Fibroblast of lung (primary cell): Measurements from ENCODE around the gene CLMP. TPM values are rescaled to one million over a fixed set of nuclear protein-coding genes. Genes with fewer than 3 reads are reported as not detected.

Experiments used
- DNase-seq, 2 donors: peaks; one replicate each; pipeline versions ENCODE4 v3.0.0 to v3.0.0-alpha.2; 2010; ENCODE audit warnings: low read depth in 2 of 2
- H2AFZ ChIP-seq: 2 replicates; pipeline ENCODE4 v1.5.1; 2012; ENCODE audit warnings: low read length, control low read depth, inconsistent platforms
- H3K27ac ChIP-seq: 2 replicates; pipeline ENCODE4 v1.5.1; 2011; ENCODE audit warnings: low read length, control low read depth; ENCODE audit not compliant: insufficient read depth
- H3K27me3 ChIP-seq: 2 replicates; pipeline ENCODE4 v1.5.1; 2011; ENCODE audit warnings: mild to moderate bottlenecking, low read length; ENCODE audit not compliant: control insufficient read depth, insufficient read depth
- H3K36me3 ChIP-seq: 2 replicates; pipeline ENCODE4 v1.5.1; 2011; ENCODE audit warnings: low read length; ENCODE audit not compliant: control insufficient read depth, insufficient read depth
- H3K4me1 ChIP-seq: 2 replicates; pipeline ENCODE4 v1.5.1; 2011; ENCODE audit warnings: low read length; ENCODE audit not compliant: control insufficient read depth, insufficient read depth; ENCODE audit errors: extremely low read depth
- H3K4me2 ChIP-seq: 2 replicates; pipeline ENCODE4 v1.5.1; 2011; ENCODE audit warnings: low read length, control low read depth; ENCODE audit not compliant: insufficient read depth; ENCODE audit errors: extremely low read depth
- H3K4me3 ChIP-seq, 4 experiments: fragments of 200-600 bp in 1 of 4; sonication (generic) in 1 of 4; replicated peaks in 1 of 4; 2 replicates each; pipeline ENCODE4 v1.5.1; 2011 to 2016; ENCODE audit warnings: low read length in 4 of 4, low read depth in 3 of 4, mild to moderate bottlenecking in 3 of 4, control low read depth in 2 of 4, inconsistent platforms in 1 of 4, mixed read lengths in 1 of 4; ENCODE audit not compliant: insufficient read depth in 1 of 4; ENCODE audit errors: control extremely low read depth in 1 of 4
- H3K79me2 ChIP-seq: 2 replicates; pipeline ENCODE4 v1.5.1; 2012; ENCODE audit warnings: mild to moderate bottlenecking, low read length, inconsistent platforms; ENCODE audit not compliant: control insufficient read depth, insufficient read depth
- H3K9ac ChIP-seq: 2 replicates; pipeline ENCODE4 v1.5.1; 2011; ENCODE audit warnings: mild to moderate bottlenecking, low read length, control low read depth; ENCODE audit not compliant: insufficient read depth
- H3K9me3 ChIP-seq: 2 replicates; pipeline ENCODE4 v1.5.1; 2012; ENCODE audit warnings: low read depth, low read length; ENCODE audit not compliant: control insufficient read depth, insufficient read depth
- H4K20me1 ChIP-seq: 2 replicates; pipeline ENCODE4 v1.5.1; 2011; ENCODE audit warnings: low read length; ENCODE audit not compliant: control insufficient read depth, insufficient read depth; ENCODE audit errors: extremely low read depth
- EZH2 ChIP-seq: IDR thresholded peaks from 2 replicates; pipeline ENCODE4 v1.5.1; 2012; ENCODE audit warnings: low read length, control low read depth, mild to moderate bottlenecking; ENCODE audit errors: missing control alignments
- polyA plus RNA-seq, 2 donors: library from polyadenylated mRNA; depleted of rRNA in 1 of 2; stranded (reverse) in 1 of 2; unstranded in 1 of 2; fragments of >200 nt; gene quantifications; 2 replicates each; pipeline ENCODE4 v1.2.1, GENCODE V29; 2011 to 2012; ENCODE audit warnings: missing spikeins in 1 of 2
- total RNA-seq: library from RNA; depleted of rRNA; stranded (reverse); fragments of >200 nt; gene quantifications from 2 replicates; pipeline ENCODE4 v1.2.1, GENCODE V29; 2014
- TF ChIP-seq, protein P1 (sequence below), 2 donors: IDR thresholded peaks in 1 of 2; conservative IDR thresholded peaks in 1 of 2; 1 replicate in 1 of 2; 2 replicates in 1 of 2; pipeline ENCODE4 v1.5.1; 2011 to 2012; ENCODE audit warnings: low read length in 2 of 2, control low read depth in 1 of 2, inconsistent platforms in 1 of 2, low read depth in 1 of 2, mild to moderate bottlenecking in 1 of 2

The CLMP gene
- total and polyA plus RNA-seq, 2 donors (not counting 1 experiment from before 2014, with no cell fraction given): 107 to 243 TPM

DNA sequence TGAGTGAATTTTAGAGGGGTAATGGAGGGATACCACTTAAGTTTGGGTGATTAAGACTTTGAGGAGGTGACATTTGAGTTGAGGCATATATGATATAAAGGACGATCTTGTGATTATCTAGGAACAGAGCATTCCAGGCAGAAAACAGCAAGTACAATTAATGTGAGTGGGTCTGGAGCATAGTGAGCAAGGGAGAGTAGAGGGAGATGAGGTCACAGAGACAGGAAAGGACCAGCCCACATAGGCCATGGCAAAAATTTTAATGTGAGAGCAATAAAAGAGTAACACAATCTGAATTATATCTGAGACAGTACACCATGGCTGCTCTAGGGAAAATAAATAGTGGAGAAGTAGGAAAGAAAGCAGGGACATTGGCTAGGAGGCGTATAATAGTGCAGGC, 118.6 kb downstream of the CLMP start:
- no peak for TF ChIP-seq EZH2
- TF ChIP-seq, protein P1, sequence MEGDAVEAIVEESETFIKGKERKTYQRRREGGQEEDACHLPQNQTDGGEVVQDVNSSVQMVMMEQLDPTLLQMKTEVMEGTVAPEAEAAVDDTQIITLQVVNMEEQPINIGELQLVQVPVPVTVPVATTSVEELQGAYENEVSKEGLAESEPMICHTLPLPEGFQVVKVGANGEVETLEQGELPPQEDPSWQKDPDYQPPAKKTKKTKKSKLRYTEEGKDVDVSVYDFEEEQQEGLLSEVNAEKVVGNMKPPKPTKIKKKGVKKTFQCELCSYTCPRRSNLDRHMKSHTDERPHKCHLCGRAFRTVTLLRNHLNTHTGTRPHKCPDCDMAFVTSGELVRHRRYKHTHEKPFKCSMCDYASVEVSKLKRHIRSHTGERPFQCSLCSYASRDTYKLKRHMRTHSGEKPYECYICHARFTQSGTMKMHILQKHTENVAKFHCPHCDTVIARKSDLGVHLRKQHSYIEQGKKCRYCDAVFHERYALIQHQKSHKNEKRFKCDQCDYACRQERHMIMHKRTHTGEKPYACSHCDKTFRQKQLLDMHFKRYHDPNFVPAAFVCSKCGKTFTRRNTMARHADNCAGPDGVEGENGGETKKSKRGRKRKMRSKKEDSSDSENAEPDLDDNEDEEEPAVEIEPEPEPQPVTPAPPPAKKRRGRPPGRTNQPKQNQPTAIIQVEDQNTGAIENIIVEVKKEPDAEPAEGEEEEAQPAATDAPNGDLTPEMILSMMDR (conservative IDR thresholded peaks at IDR 0.05 in 1 of 2, IDR thresholded peaks at IDR 0.05 in 1 of 2; ENCODE audit: low read depth in 1 of 2, low read length in 2 of 2): no peak
- no peak overlapping the region for H3K9ac ChIP-seq
- H3K79me2 ChIP-seq: no peaks in the 10 kb centered on the region

DNA sequence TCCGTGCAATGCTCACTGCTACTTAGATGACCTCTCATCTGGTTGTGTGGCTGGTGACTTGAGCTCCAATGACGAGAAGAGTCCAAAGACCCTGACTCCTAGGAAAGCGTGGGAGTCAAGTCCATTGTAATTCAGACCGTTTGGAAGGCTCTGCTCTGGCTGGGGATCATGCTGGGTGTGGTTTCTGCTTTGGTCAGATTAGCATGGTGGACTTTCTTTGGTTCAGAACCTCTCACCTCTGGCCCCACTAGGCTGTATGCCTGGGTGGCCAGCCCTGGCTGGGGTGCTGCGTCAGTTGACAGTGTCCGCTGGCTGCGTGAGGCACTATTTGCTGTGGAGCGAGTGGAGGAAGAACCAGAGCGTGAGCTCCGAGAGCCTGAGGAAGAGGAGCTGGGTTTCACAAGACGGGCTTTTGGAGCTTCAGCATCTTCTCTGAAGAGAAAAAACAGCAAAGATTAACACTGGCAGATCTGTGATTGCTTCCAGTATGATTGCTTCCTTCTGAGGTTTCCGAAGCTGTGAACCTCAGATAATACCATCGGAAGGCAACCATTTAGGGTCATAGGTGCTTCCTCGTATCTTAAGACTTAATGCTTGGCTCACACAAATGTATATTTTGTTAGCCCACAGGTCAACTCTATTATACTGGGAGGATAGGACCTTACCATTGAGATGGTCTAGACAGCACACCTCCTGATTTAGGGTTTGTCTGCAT, 121.5 kb downstream of the CLMP start:
- H3K36me3 ChIP-seq: peaks cover 16% of the 10 kb centered on the region

More for the DNA sequence above, 118.6 kb downstream of the CLMP start:
- Histone ChIP-seq H4K20me1 (no peaks in the 10 kb centered on the region), H3K27ac (no peak overlapping the region), H3K36me3 (peaks cover 16% of the 10 kb centered on the region), H3K9me3 (no peaks in the 10 kb centered on the region), H3K4me3 (no peak overlapping the region), H2AFZ (no peak overlapping the region), H3K4me1 (no peaks in the 10 kb centered on the region), H3K4me2 (no peak overlapping the region), H3K27me3 (no peaks in the 10 kb centered on the region)
- no peak for DNase-seq

DNA sequence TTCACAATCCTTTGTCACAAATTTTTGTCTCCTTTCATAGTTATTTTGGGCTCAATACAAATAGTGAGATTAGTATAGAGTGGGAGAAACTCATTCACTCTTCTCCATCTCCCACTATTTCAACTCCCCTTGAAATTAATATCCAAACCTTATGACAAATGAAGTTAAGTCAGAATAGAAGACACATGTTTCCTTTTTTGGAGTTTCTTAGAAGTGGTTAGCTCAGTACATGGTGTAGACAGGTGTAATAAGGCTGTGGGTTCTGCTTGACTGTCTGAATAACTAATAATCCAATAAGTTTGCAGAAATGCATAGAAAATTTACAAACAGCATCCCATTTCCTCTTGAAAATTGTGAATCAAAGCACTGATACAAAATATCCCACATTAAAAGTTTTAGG, 122.3 kb downstream of the CLMP start:
- Histone ChIP-seq H3K4me2 (no peak overlapping the region), H3K36me3 (peaks cover 16% of the 10 kb centered on the region)

More for the DNA sequence above, 121.5 kb downstream of the CLMP start:
- H3K27me3 ChIP-seq: no peaks in the 10 kb centered on the region
- no peak overlapping the region for H3K27ac ChIP-seq
- TF ChIP-seq, protein P1 (conservative IDR thresholded peaks at IDR 0.05 in 1 of 2, IDR thresholded peaks at IDR 0.05 in 1 of 2; ENCODE audit: low read depth in 1 of 2, low read length in 2 of 2): no peak
- TF ChIP-seq EZH2: no peak
- no peak overlapping the region for H3K4me2 ChIP-seq
- H3K9ac ChIP-seq: no peak overlapping the region
- H3K4me1 ChIP-seq: no peaks in the 10 kb centered on the region
- no peak overlapping the region for H3K4me3 ChIP-seq
- DNase-seq: no peak
- no peaks in the 10 kb centered on the region for H3K79me2 ChIP-seq
- H2AFZ ChIP-seq: no peak overlapping the region
- H3K9me3 ChIP-seq: no peaks in the 10 kb centered on the region
- no peaks in the 10 kb centered on the region for H4K20me1 ChIP-seq

More for the DNA sequence above, 122.3 kb downstream of the CLMP start:
- no peaks in the 10 kb centered on the region for H4K20me1 ChIP-seq
- no peak overlapping the region for H3K4me3 ChIP-seq
- no peak for DNase-seq
- H3K9me3 ChIP-seq: no peaks in the 10 kb centered on the region
- no peak overlapping the region for H3K27ac ChIP-seq
- TF ChIP-seq, protein P1 (conservative IDR thresholded peaks at IDR 0.05 in 1 of 2, IDR thresholded peaks at IDR 0.05 in 1 of 2; ENCODE audit: low read depth in 1 of 2, low read length in 2 of 2): no peak
- no peak for TF ChIP-seq EZH2
- H3K4me1 ChIP-seq: no peaks in the 10 kb centered on the region
- no peak overlapping the region for H2AFZ ChIP-seq
- H3K27me3 ChIP-seq: no peaks in the 10 kb centered on the region
- H3K9ac ChIP-seq: no peak overlapping the region
- H3K79me2 ChIP-seq: no peaks in the 10 kb centered on the region
